HepG2 (cell line): ENCODE data around the gene B4GALT5.

ENCODE experiments used
- EP300 ChIP-seq, 3 experiments: sonication (generic) in 1 of 3; formaldehyde crosslinking in 1 of 3; IDR thresholded peaks; 2 replicates each; pipeline versions ENCODE4 v1.5.1 to v1.6.1; 2011 to 2020; ENCODE audit warnings: low read depth in 2 of 3, low read length in 2 of 3, borderline replicate concordance in 1 of 3, improper control_type of control experiment in 1 of 3, mild to moderate bottlenecking in 1 of 3, missing genetic modification reagents in 1 of 3, moderate library complexity in 1 of 3
- NCOR1 ChIP-seq: fragments of 200-600 bp; sonication (generic); IDR thresholded peaks from 2 replicates; pipeline ENCODE4 v1.7.0; 2017; ENCODE audit warnings: antibody characterized with exemption, low read length, borderline replicate concordance
- NR1H2 ChIP-seq: sonication (generic); formaldehyde crosslinking; IDR thresholded peaks from 2 replicates; pipeline ENCODE4 v1.8.1; 2022; ENCODE audit warnings: low read depth, missing genetic modification reagents, borderline replicate concordance
- POLR2A ChIP-seq, 2 experiments: IDR thresholded peaks; 2 replicates each; pipeline ENCODE4 v1.6.1; 2011; ENCODE audit warnings: low read depth in 2 of 2, low read length in 2 of 2, mild to moderate bottlenecking in 1 of 2, moderate library complexity in 1 of 2; ENCODE audit not compliant: insufficient read depth in 1 of 2
- SOX5 ChIP-seq: IDR thresholded peaks from 2 replicates; pipeline ENCODE4 v1.6.1; 2016; ENCODE audit warnings: borderline replicate concordance
- ZNF121 ChIP-seq: sonication (generic); formaldehyde crosslinking; IDR thresholded peaks from 2 replicates; pipeline ENCODE4 v1.5.0; 2020; ENCODE audit warnings: mild to moderate bottlenecking, missing genetic modification reagents
- ZNF83 ChIP-seq: sonication (generic); formaldehyde crosslinking; IDR thresholded peaks from 2 replicates; pipeline ENCODE4 v1.4.0; 2020; ENCODE audit warnings: missing genetic modification reagents, mild to moderate bottlenecking, borderline replicate concordance
- TF ChIP-seq, protein P1 (sequence below): IDR thresholded peaks from 2 replicates; pipeline ENCODE4 v1.6.1; 2016; ENCODE audit warnings: control low read depth
- TF ChIP-seq, protein P2 (sequence below): sonication (generic); formaldehyde crosslinking; IDR thresholded peaks from 2 replicates; pipeline ENCODE4 v1.5.1; 2020; ENCODE audit warnings: missing genetic modification reagents, mild to moderate bottlenecking, borderline replicate concordance

DNA sequence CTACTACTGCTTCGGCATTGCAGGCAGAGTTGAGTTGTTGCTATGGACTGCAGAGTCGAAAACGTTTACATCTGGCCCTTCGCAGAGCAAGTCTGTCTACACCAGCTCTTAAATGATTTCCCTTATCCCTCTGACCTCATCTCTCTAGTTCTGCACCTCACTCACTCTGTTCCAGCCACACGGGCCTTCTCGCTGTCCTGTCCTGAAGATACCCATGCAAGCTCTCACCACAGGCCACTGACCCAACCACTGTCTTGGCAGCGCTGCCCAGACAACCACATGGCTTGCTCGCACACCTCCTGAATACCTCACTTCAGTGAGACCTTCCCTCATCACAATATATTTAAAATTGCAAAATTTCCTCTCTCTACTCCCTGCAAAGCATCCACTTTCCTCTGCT, 31.4 kb downstream of the B4GALT5 start:
- no peak for TF ChIP-seq ZNF83 (CRISPR knock-in tag)
- TF ChIP-seq NR1H2 (CRISPR knock-in tag), result no peak
- TF ChIP-seq, protein P1, sequence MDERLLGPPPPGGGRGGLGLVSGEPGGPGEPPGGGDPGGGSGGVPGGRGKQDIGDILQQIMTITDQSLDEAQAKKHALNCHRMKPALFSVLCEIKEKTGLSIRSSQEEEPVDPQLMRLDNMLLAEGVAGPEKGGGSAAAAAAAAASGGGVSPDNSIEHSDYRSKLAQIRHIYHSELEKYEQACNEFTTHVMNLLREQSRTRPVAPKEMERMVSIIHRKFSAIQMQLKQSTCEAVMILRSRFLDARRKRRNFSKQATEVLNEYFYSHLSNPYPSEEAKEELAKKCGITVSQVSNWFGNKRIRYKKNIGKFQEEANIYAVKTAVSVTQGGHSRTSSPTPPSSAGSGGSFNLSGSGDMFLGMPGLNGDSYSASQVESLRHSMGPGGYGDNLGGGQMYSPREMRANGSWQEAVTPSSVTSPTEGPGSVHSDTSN (CRISPR knock-in tag), result no peak
- TF ChIP-seq EP300 (IDR thresholded peaks at IDR 0.05; ENCODE audit: low read depth in 2 of 2, low read length in 2 of 2), result no peak
- TF ChIP-seq EP300 (CRISPR knock-in tag; IDR thresholded peaks at IDR 0.05; ENCODE audit: borderline replicate concordance), result no peak
- TF ChIP-seq SOX5 (CRISPR knock-in tag), result no peak
- no peak for TF ChIP-seq ZNF121 (CRISPR knock-in tag)
- TF ChIP-seq NCOR1, result no peak
- no peak for TF ChIP-seq POLR2A (IDR thresholded peaks at IDR 0.05; ENCODE audit: insufficient read depth in 1 of 2, low read depth in 2 of 2, low read length in 2 of 2)
- TF ChIP-seq, protein P2, sequence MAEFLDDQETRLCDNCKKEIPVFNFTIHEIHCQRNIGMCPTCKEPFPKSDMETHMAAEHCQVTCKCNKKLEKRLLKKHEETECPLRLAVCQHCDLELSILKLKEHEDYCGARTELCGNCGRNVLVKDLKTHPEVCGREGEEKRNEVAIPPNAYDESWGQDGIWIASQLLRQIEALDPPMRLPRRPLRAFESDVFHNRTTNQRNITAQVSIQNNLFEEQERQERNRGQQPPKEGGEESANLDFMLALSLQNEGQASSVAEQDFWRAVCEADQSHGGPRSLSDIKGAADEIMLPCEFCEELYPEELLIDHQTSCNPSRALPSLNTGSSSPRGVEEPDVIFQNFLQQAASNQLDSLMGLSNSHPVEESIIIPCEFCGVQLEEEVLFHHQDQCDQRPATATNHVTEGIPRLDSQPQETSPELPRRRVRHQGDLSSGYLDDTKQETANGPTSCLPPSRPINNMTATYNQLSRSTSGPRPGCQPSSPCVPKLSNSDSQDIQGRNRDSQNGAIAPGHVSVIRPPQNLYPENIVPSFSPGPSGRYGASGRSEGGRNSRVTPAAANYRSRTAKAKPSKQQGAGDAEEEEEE (CRISPR knock-in tag), result no peak
